RWPE1 (cell line): ENCODE data around the gene SESN3.
A peak's percentile ranks its signal among the peaks of the same experiment; 100 is the strongest.
"Not testable (repeated sequence)": the region's sequence is repeated elsewhere in the genome, so short reads cannot be mapped to it uniquely, and the experiment has no call there.

Experiments
- CTCF ChIA-PET: fragments of 350-600 bp; sonication (Branson Sonifier 250); formaldehyde crosslinking; extraction: SDS; loops from one replicate; lab custom pipeline; 2021; lab: Yijun Ruan, JAX
- POLR2A ChIA-PET: fragments of 400-600 bp; formaldehyde crosslinking; extraction: SDS; loops from one replicate; lab custom pipeline; 2020; ENCODE audit warnings: antibody characterized with exemption; ENCODE audit not compliant: low non-redundant PET; lab: Yijun Ruan, JAX
- DNase-seq: peaks from one replicate; pipeline ENCODE4 v3.0.0; 2012; ENCODE audit warnings: low spot score
- H3K27ac ChIP-seq: fragments of 450-650 bp; 2 replicates; pipeline ENCODE4 v1.5.1; 2017
- TF ChIP-seq, protein P1 (sequence below): fragments of 450-650 bp; conservative IDR thresholded peaks from 2 replicates; pipeline ENCODE4 v1.5.1; 2017; ENCODE audit warnings: low read depth, mild to moderate bottlenecking

Gene SESN3

DNA sequence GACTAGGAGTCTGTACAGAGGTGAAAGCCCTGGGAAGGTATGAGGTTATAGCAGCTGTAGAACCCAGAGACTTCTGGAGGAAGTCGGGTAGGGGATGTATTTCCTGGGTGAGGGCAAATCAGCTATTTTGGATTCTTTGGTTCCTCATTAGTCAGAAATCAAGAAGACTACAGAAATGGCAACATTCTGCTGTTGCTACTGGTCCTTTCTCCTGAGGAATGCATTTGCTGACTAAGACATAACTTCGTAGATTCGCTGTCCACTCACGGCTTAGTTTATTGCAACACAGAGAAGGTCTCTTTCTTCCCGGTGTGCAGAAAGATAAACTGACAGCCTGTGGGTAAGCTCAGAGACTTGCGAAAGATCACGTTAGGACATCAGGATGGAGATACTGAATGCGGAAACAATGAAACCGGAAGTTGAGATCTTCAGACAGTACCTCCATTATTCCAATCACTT lies 25.3 kb upstream of the SESN3 start:
- CTCF ChIA-PET, result interaction anchor here (0.7 to 1.0 kb wide), 2 partner anchors 11 to 108 kb away, joined by 3 read pairs; no protein-coding TSS in a partner anchor

DNA sequence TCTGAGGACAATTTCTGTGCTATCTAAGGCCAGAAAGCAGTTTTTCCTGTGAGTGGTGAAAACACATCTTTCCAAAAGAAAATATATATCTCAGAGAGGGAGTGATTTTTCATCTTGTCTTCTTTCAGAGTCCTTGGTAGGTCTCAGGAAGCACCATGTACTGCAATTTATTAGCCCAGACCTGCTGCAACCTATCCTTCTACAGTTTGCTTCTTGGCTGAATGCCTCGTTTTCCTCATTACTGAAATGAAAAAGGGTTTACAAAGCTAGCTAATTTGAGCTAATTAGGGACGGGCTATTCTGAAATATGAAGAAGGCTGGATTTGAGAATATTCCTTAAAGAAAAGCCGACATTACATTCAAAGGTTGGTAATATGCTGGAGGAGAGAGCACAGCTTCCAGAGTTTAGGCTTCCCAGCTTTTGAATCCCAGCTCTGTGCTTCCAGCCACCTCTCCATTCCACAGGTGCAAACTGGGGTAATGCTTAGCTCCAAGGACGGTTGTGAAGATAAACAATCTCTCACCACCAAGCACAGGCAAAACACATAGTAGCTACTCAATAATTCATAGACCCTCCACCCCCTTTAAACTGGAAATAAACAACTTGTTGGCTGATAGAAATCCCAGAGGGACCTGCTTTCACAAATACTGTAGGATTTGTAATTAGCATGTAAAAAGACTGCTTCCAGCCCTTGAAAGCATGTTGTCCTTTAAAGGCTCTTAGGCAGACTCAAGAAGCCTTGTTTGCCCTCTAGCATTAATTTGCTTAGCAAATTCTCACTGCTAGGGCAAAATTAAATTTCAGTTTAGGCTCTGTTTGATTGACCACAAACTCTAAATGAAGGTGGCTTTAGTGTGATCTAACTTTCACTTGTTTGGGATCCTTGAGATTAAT lies 24.5 kb upstream of the SESN3 start:
- TF ChIP-seq, protein P1, sequence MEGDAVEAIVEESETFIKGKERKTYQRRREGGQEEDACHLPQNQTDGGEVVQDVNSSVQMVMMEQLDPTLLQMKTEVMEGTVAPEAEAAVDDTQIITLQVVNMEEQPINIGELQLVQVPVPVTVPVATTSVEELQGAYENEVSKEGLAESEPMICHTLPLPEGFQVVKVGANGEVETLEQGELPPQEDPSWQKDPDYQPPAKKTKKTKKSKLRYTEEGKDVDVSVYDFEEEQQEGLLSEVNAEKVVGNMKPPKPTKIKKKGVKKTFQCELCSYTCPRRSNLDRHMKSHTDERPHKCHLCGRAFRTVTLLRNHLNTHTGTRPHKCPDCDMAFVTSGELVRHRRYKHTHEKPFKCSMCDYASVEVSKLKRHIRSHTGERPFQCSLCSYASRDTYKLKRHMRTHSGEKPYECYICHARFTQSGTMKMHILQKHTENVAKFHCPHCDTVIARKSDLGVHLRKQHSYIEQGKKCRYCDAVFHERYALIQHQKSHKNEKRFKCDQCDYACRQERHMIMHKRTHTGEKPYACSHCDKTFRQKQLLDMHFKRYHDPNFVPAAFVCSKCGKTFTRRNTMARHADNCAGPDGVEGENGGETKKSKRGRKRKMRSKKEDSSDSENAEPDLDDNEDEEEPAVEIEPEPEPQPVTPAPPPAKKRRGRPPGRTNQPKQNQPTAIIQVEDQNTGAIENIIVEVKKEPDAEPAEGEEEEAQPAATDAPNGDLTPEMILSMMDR, result no peak
- no peak overlapping the region for H3K27ac ChIP-seq
- no peak for DNase-seq
- POLR2A ChIA-PET, result no interaction called here
- CTCF ChIA-PET, result interaction anchor here (0.5 to 0.7 kb wide), 3 partner anchors 43 to 1885 kb away, joined by 3 to 4 read pairs (median 3); no protein-coding TSS in a partner anchor

More for the DNA sequence above, 25.3 kb upstream of the SESN3 start:
- TF ChIP-seq, protein P1, result no peak
- H3K27ac ChIP-seq, result no peak overlapping the region
- DNase-seq, result no peak
- POLR2A ChIA-PET, result no interaction called here

DNA sequence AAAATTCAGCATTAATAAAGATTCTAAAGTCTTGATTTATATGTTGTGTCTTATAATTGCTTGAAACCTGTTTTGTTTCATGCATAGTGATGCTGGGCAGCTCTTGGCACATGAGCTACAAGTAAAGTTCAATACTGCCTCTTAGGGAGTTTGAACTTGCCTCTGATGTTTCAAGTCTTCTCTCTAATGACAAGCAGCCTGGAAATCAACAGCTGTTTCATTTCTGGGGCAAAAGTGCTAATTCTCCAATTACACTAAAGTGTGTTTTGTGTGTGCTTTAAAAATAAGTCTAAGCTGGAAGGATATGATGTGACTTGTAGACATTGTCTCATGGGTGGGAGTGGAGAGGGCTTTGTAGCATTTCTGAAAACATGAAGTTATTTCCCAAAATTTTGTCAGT lies 23.7 kb upstream of the SESN3 start:
- no peak for DNase-seq
- ChIA-PET CTCF (interaction anchor here (0.5 kb wide), 1 partner anchor 1886 kb away, joined by 3 read pairs; no protein-coding TSS in a partner anchor), POLR2A (no interaction called here)
- TF ChIP-seq, protein P1, result no peak
- peak overlapping the region; percentile 58; the same call in 1 of the 2 replicates for H3K27ac ChIP-seq

DNA sequence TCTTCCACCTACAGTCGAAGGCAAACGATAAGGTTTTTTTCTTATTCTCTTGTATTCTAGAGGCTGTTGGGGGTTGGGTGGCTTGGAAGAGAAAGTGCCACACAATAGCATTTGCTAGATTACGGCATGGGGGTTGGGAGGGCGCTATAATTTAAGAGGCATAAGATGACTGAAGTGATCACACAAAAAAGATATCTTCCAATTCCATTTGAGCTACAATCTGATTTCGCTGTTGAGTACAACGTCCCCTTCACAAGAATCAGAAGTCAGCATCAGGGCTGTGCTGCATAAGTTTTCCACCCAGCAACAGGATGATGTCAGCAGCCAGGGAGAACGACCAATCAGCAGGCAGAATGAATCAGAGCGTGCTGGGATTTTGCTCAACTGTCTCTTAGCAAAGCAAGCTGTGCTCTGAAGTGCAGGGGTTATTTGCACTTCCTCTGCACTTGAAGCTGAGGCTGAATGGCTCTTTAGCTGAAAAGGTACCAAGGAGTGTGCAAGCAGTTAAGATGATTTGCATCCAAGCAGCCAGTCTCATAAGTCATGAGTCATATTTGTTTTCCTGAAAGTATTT lies 23.2 kb upstream of the SESN3 start:
- POLR2A ChIA-PET, result no interaction called here
- TF ChIP-seq, protein P1, result no peak
- peak; percentile 80 for DNase-seq
- peak overlapping the region; percentile 58 for H3K27ac ChIP-seq
- CTCF ChIA-PET, result no interaction called here

DNA sequence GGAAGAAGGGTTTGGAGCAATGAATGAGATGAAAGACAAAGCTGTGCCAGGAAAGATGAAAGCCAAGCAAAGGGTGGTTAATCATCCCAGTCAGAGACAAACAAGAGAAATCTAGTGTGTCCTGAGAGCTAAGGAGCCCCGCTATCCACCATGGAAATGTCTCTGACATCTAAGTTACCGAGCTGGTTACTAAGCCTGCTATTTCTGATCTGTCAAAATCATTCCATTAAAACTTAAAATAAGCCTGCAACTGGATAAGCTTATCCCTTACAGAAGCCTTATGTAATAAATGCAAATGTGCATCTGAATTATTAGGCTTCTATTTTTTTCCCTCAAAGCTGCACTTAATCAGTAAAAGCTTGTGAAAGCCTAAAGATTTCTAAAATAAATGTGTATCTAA lies 22.1 kb upstream of the SESN3 start:
- POLR2A ChIA-PET, result interaction anchor here (0.6 kb wide), 1 partner anchor 8 kb away, joined by 6 read pairs; no protein-coding TSS in a partner anchor
- TF ChIP-seq, protein P1, result no peak
- no peak overlapping the region for H3K27ac ChIP-seq
- CTCF ChIA-PET, result interaction anchor here (0.7 kb wide), 1 partner anchor 40 kb away, joined by 3 read pairs; no protein-coding TSS in a partner anchor
- DNase-seq, result no peak

DNA sequence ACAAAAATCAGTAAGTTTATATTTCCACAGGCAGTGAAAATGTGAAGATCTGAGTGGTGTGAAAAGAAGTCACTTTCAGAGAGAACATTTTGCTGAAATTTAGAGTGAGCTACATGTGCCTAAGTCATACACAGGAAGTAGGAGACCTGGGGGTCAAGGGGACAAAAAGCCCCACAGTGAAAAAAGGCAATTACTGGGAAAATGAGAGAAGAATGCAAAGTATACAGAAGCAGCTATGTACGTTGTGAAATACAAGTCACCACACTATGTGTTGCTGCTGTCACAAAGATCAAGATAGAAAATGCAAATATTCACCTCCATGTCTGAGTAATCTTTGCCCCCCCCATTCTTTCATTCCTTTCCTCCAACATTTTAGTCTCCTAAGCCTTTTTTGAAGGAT lies 21.6 kb upstream of the SESN3 start:
- TF ChIP-seq, protein P1, result no peak
- H3K27ac ChIP-seq, result no peak overlapping the region
- DNase-seq, result no peak
- POLR2A ChIA-PET, result no interaction called here
- CTCF ChIA-PET, result interaction anchor here (0.7 kb wide), 1 partner anchor 40 kb away, joined by 3 read pairs; no protein-coding TSS in a partner anchor

DNA sequence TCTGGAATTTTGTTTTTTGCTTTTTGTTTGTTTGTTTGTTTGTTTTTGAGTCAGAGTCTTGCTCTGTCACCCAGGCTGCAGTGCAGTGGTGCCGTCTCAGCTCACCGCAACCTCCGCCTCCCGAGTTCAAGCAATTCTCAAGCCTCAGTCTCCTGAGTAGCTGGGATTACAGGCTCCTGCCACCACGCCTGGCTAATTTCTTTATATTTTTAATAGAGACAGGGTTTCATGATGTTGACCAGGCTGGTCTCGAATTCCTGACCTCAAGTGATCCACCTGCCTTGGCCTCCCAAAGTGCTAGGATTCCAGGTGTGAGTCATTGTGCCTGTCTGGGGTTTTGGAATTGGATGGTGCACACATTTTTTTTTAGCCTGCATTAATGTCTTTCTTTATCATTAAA lies 20.9 kb upstream of the SESN3 start:
- DNase-seq, H3K27ac ChIP-seq, POLR2A ChIA-PET: not testable (repeated sequence)
- CTCF ChIA-PET, result interaction anchor here (0.6 kb wide), 1 partner anchor 521 kb away, joined by 3 read pairs; no protein-coding TSS in a partner anchor
